Activated T-helper 1 cell treated with anti-CD3 and anti-CD28 coated beads, Interleukin-12 subunit alpha, Interleukin-12 subunit beta, Interleukin-2, Interleukin-4 antibody, amounts not matched to agents 30 ng/mL and 10 ng/mL and 1 ng/mL, durations not matched to agents 14 hours and 24 hours and 36 hours (primary cell): Measurements from ENCODE around the gene ZFHX3. TPM values are rescaled to one million over a fixed set of nuclear protein-coding genes. Genes with fewer than 3 reads are reported as not detected.

Experiments
- DNase-seq: peaks from one replicate; pipeline ENCODE4 v3.0.0; 2021; ENCODE audit warnings: low spot score
- H3K27ac Mint-ChIP-seq: one replicate; pipeline ENCODE4 v1.8.0; 2021; ENCODE audit warnings: mild to moderate bottlenecking, mixed read lengths
- H3K27me3 Mint-ChIP-seq: one replicate; pipeline ENCODE4 v1.8.0; 2022; ENCODE audit warnings: mild to moderate bottlenecking, moderate library complexity, mixed read lengths; ENCODE audit not compliant: insufficient read depth
- H3K36me3 Mint-ChIP-seq: one replicate; pipeline ENCODE4 v1.8.0; 2021; ENCODE audit warnings: low read depth, mixed read lengths
- H3K4me1 Mint-ChIP-seq: one replicate; pipeline ENCODE4 v1.8.0; 2021; ENCODE audit warnings: low read depth, mixed read lengths
- H3K4me3 Mint-ChIP-seq: one replicate; pipeline ENCODE4 v1.8.0; 2021; ENCODE audit warnings: mild to moderate bottlenecking, moderate library complexity, mixed read lengths
- H3K9me3 Mint-ChIP-seq: one replicate; pipeline ENCODE4 v1.8.0; 2021; ENCODE audit warnings: mixed read lengths
- intact Hi-C: fragments of 100-400 bp; cut with micrococcal nuclease; formaldehyde crosslinking; loops from one replicate; pipeline ENCODE4 v1.15.1; 2024
- total RNA-seq: library from RNA; stranded (reverse); gene quantifications from 2 replicates; pipeline ENCODE4 v1.2.3, GENCODE V29; 2022

The ZFHX3 gene
- total RNA-seq, 1 donor from 2014 or later = 0.34 TPM

DNA sequence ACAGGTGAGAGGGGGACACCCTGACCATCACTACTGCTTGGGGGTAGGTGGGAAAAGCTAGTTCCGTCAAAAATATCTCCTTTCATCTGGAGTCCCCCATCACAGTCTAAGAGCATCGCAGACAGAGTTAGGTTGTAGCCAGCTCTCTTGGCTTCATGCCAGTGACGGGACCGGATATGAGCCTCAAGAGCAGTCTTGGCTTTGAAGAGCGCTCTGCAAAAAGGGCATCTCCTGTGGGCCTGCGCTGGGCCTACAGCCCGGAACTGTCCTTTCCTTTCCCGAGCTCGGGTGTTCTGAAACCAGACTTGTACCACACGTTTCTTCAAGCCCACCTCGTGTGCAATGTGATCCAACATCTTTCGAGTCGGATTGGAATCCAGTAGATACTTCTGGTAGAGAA lies 253.6 kb downstream of the ZFHX3 start:
- no peaks in the 10 kb centered on the region for H3K4me1 Mint-ChIP-seq
- H3K36me3 Mint-ChIP-seq = no peaks in the 10 kb centered on the region
- no peak overlapping the region for H3K4me3 Mint-ChIP-seq
- H3K9me3 Mint-ChIP-seq = no peaks in the 10 kb centered on the region
- peaks cover 14% of the 10 kb centered on the region for H3K27me3 Mint-ChIP-seq
- intact Hi-C loops = no loop called here
- no peak for DNase-seq
- no peak overlapping the region for H3K27ac Mint-ChIP-seq

- Mint-ChIP-seq H3K9me3 (no peaks in the 10 kb centered on the region), H3K4me1 (no peaks in the 10 kb centered on the region), H3K4me3 (no peak overlapping the region), H3K27me3 (peaks cover 14% of the 10 kb centered on the region), H3K27ac (no peak overlapping the region), H3K36me3 (no peaks in the 10 kb centered on the region)
- no peak for DNase-seq
- intact Hi-C loops = no loop called here
Measured at GRCh38 chr16:72793716-72794115, 254.2 kb downstream of the ZFHX3 start.

GRCh38 chr16:72793017-72793416 lies 254.9 kb downstream of the ZFHX3 start:
- H3K27ac Mint-ChIP-seq = no peak overlapping the region
- peaks cover 1% of the 10 kb centered on the region for H3K4me1 Mint-ChIP-seq
- H3K4me3 Mint-ChIP-seq = no peak overlapping the region
- no peaks in the 10 kb centered on the region for H3K36me3 Mint-ChIP-seq
- intact Hi-C loops = no loop called here
- DNase-seq = no peak
- H3K27me3 Mint-ChIP-seq = peaks cover 20% of the 10 kb centered on the region
- no peaks in the 10 kb centered on the region for H3K9me3 Mint-ChIP-seq

DNA sequence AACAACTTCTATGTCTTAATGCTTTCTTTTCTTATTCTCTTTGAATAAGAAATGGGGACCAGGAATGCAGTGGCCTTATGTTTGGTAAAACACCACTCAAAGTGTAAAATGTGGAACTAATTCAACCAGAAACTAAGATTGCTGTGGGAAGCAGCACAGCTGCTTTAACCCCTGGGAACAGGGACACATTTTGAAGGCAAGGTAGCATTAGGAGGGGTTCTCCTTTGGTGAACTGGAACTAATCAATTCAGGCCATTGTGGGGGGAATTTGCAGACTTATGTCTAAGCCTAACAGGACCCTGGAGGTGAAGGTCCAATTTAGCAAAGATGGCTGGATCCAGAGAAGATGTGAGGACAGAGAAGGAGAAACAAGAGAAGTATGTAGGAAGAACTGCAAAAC lies 256.1 kb downstream of the ZFHX3 start:
- intact Hi-C loops = no loop called here
- Mint-ChIP-seq H3K36me3 (no peaks in the 10 kb centered on the region), H3K4me3 (no peak overlapping the region), H3K4me1 (peaks cover 4% of the 10 kb centered on the region), H3K9me3 (no peaks in the 10 kb centered on the region), H3K27me3 (peaks cover 27% of the 10 kb centered on the region), H3K27ac (no peak overlapping the region)
- no peak for DNase-seq

GRCh38 chr16:72789921-72790320 lies 258.0 kb downstream of the ZFHX3 start:
- Mint-ChIP-seq H3K9me3 (no peaks in the 10 kb centered on the region), H3K27me3 (peaks cover 32% of the 10 kb centered on the region), H3K36me3 (no peaks in the 10 kb centered on the region), H3K4me1 (peaks cover 18% of the 10 kb centered on the region), H3K27ac (no peak overlapping the region), H3K4me3 (no peak overlapping the region)
- intact Hi-C loops = loop anchor here (10.0 kb wide), 4 partner anchors 255 to 385 kb away; partner anchors contain the start of gene ZFHX3
- no peak for DNase-seq

DNA sequence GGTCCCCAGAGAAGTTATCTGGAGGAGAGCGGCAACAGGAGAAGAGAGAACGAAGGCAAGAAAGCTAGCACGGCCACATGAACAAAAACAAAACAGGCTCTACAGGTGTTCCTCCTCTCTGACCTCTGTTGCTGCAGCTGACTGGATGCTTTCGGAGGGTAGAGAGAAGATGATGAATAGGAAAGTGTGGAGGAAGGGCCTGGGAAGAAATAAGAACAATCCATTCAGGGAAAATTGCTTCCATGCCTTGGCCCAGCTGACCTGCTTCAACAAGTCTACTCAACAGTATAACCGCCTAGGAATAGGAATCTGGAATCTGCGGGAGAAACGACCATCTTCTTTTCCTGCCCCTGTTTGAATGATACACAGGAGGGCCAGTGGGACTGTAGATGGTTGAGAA lies 258.5 kb downstream of the ZFHX3 start:
- intact Hi-C loops = loop anchor here (10.0 kb wide), 4 partner anchors 255 to 385 kb away; partner anchors contain the start of gene ZFHX3
- Mint-ChIP-seq H3K4me3 (no peak overlapping the region), H3K27me3 (peaks cover 32% of the 10 kb centered on the region), H3K9me3 (no peaks in the 10 kb centered on the region), H3K4me1 (peaks cover 18% of the 10 kb centered on the region), H3K36me3 (no peaks in the 10 kb centered on the region), H3K27ac (no peak overlapping the region)
- DNase-seq = no peak

- peak overlapping the region; percentile 7 for H3K27ac Mint-ChIP-seq
- intact Hi-C loops = loop anchor here (10.0 kb wide), 4 partner anchors 256 to 384 kb away; partner anchors contain the start of gene ZFHX3
- no peak for DNase-seq
- H3K27me3 Mint-ChIP-seq = peaks cover 34% of the 10 kb centered on the region
- H3K9me3 Mint-ChIP-seq = no peaks in the 10 kb centered on the region
- H3K36me3 Mint-ChIP-seq = no peaks in the 10 kb centered on the region
- peak overlapping the region; percentile 84 for H3K4me3 Mint-ChIP-seq
- peaks cover 23% of the 10 kb centered on the region for H3K4me1 Mint-ChIP-seq
Measured at GRCh38 chr16:72788269-72788809, 259.6 kb downstream of the ZFHX3 start.

DNA sequence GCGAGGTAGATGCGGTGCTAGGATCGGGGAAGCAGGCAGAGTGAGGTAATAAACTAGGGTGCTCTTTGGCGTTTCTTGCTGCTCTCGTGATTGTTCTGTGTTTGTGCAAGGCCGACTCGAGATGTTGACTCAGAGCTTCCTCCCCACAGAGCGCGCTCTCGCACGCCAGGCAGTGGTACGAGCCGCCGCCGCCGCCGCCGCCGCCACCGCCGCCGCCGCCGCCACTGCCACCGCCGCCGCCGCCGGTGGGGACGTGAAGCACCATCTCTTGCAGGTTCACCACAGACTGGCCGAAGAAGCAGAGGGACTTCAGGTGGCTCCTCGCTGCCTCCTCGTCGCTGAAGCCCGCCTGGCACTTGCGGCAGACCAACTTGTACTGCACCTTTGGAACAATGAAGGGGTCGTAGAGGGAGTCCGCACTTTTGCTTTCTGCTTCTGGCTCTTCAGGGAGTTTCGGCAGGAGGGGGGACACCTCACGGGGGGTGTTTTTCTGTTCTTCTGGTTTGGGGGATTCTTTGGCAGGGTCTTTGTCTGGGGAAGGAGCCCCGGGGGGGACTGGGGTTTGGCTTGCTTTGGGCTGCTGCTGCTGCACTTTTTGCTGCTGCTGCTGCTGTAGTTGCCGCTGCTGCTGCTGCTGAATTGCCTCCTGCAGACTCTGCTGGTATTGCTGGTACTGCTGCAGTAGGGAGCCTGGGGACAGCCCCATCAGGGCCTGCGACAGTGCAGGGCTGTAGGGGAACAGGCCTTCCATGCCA lies 260.2 kb downstream of the ZFHX3 start:
- Mint-ChIP-seq H3K4me3 (peak overlapping the region; percentile 84), H3K4me1 (peaks cover 23% of the 10 kb centered on the region), H3K9me3 (no peaks in the 10 kb centered on the region), H3K36me3 (no peaks in the 10 kb centered on the region), H3K27ac (peak overlapping the region; percentile 68), H3K27me3 (peaks cover 34% of the 10 kb centered on the region)
- intact Hi-C loops = loop anchor here (1.0 to 10.0 kb wide), 5 partner anchors 122 to 383 kb away; partner anchors contain the start of gene ZFHX3
- DNase-seq = peak; percentile 55

GRCh38 chr16:72787130-72787513 lies 260.8 kb downstream of the ZFHX3 start:
- intact Hi-C loops = loop anchor here (1.0 to 10.0 kb wide), 5 partner anchors 122 to 382 kb away; partner anchors contain the start of gene ZFHX3
- peaks cover 34% of the 10 kb centered on the region for H3K27me3 Mint-ChIP-seq
- H3K4me1 Mint-ChIP-seq = peaks cover 23% of the 10 kb centered on the region
- no peak for DNase-seq
- H3K27ac Mint-ChIP-seq = peak overlapping the region; percentile 68
- no peaks in the 10 kb centered on the region for H3K36me3 Mint-ChIP-seq
- peak overlapping the region; percentile 84 for H3K4me3 Mint-ChIP-seq
- H3K9me3 Mint-ChIP-seq = no peaks in the 10 kb centered on the region

DNA sequence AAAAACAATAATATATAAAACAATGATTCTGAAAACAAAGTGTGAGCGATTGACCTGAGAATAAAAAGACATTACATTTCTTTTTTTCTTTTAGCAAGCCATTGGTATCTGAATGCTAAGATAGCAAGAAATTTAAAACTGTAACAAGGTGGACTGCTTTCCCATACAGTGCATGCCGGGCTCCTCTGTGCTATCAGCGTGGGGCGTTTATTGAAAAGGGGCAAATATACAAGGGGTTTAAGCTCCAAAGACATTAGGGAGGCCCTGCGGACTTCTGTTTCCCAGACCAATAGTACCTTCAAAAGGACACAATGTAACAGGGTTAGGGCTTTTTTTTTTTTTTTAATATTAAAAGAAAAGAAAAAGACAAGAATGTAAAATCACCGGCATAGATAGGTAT lies 261.3 kb downstream of the ZFHX3 start:
- Mint-ChIP-seq H3K4me1 (peaks cover 23% of the 10 kb centered on the region), H3K36me3 (no peaks in the 10 kb centered on the region), H3K4me3 (peak overlapping the region; percentile 15), H3K27ac (no peak overlapping the region), H3K9me3 (no peaks in the 10 kb centered on the region), H3K27me3 (peaks cover 31% of the 10 kb centered on the region)
- intact Hi-C loops = loop anchor here (1.0 to 10.0 kb wide), 5 partner anchors 121 to 382 kb away; partner anchors contain the start of gene ZFHX3
- no peak for DNase-seq

DNA sequence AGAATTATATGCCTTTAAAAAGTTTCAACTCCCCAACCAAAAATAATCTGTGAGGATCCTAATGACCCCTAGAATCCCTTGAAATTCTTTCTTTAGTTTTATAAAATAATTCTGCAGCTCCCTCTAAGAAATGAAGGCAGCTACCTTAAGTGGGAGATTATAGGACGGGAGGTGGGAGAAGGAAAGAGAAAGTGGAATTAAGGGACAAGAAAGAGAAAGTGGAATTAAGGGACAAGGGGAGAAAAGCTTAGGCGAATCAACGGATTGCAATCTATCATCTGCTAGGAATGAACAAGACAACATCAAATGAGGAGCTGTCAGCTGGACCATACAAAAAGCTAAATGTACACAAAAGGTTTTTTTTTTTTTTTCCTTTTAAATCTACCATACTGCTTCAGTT lies 262.0 kb downstream of the ZFHX3 start:
- Mint-ChIP-seq H3K27ac (no peak overlapping the region), H3K4me3 (no peak overlapping the region), H3K9me3 (no peaks in the 10 kb centered on the region), H3K4me1 (peaks cover 23% of the 10 kb centered on the region), H3K36me3 (no peaks in the 10 kb centered on the region), H3K27me3 (peaks cover 31% of the 10 kb centered on the region)
- DNase-seq = no peak
- intact Hi-C loops = loop anchor here (10.0 kb wide), 4 partner anchors 259 to 381 kb away; partner anchors contain the start of gene ZFHX3

GRCh38 chr16:72785171-72785570 lies 262.8 kb downstream of the ZFHX3 start:
- Mint-ChIP-seq H3K4me3 (no peak overlapping the region), H3K4me1 (peaks cover 23% of the 10 kb centered on the region), H3K36me3 (no peaks in the 10 kb centered on the region), H3K27me3 (peaks cover 32% of the 10 kb centered on the region), H3K27ac (no peak overlapping the region), H3K9me3 (no peaks in the 10 kb centered on the region)
- no peak for DNase-seq
- intact Hi-C loops = loop anchor here (10.0 kb wide), 4 partner anchors 260 to 380 kb away; partner anchors contain the start of gene ZFHX3

GRCh38 chr16:72783716-72784318 lies 264.1 kb downstream of the ZFHX3 start:
- Mint-ChIP-seq H3K4me3 (no peak overlapping the region), H3K27ac (peak overlapping the region; percentile 49), H3K36me3 (no peaks in the 10 kb centered on the region), H3K9me3 (no peaks in the 10 kb centered on the region), H3K27me3 (peaks cover 30% of the 10 kb centered on the region), H3K4me1 (peaks cover 23% of the 10 kb centered on the region)
- intact Hi-C loops = loop anchor here (10.0 kb wide), 4 partner anchors 261 to 379 kb away; partner anchors contain the start of gene ZFHX3
- DNase-seq = no peak
